GM12878 (cell line): ENCODE data around the gene NCKAP5. TPM values are rescaled to one million over a fixed set of nuclear protein-coding genes. Genes with fewer than 3 reads are reported as not detected.

Experiments
- ATAC-seq: fragments of 200-7000 bp; cut with Tn5 transposase; 3 replicates; pipeline ENCODE4 v1.9.1; 2020; ENCODE audit warnings: mild to moderate bottlenecking, moderate library complexity
- BruUV-seq: library from RNA; stranded (reverse); fragments of 400-500 nt; replicated peaks from 2 replicates; lab custom pipeline; 2021; lab: Mats Ljungman, UMichigan
- CTCF ChIA-PET: fragments of 300-600 bp; sonication (Branson Sonifier 250); formaldehyde crosslinking; extraction: SDS; loops from one replicate; lab custom pipeline; 2021; ENCODE audit warnings: inconsistent platforms; lab: Yijun Ruan, JAX
- POLR2A ChIA-PET: fragments of 350-600 bp; formaldehyde crosslinking; extraction: SDS; loops from one replicate; lab custom pipeline; 2021; ENCODE audit warnings: inconsistent platforms; lab: Charles Lee
- RAD21 ChIA-PET: fragments of 300-600 bp; sonication (Branson Sonifier 250); formaldehyde crosslinking; loops from one replicate; lab custom pipeline; 2023; ENCODE audit warnings: antibody characterized with exemption; ENCODE audit not compliant: unreplicated experiment; lab: Charles Lee
- SMC1A ChIA-PET: fragments of 300-600 bp; sonication (Branson Sonifier 250); formaldehyde crosslinking; loops from one replicate; lab custom pipeline; 2023; ENCODE audit not compliant: unreplicated experiment, uncharacterized antibody; lab: Charles Lee
- DNase-seq: peaks from one replicate; pipeline ENCODE4 v3.0.0-alpha.2; 2011; ENCODE audit warnings: low read depth, low spot score
- FAIRE-seq: peaks from 3 replicates; lab custom pipeline; 2011; peaks lifted over from hg19 to GRCh38; lab: Jason Lieb, UNC
- H2AFZ ChIP-seq: 2 replicates; pipeline ENCODE4 v1.6.0; 2011; ENCODE audit warnings: low read depth, low read length, control low read depth; ENCODE audit not compliant: control insufficient read depth
- H3K27ac ChIP-seq: 2 replicates; pipeline ENCODE4 v1.5.1; 2011; ENCODE audit warnings: control low read depth; ENCODE audit not compliant: control insufficient read depth, insufficient read depth
- H3K27me3 ChIP-seq, 2 experiments: replicated peaks in 1 of 2; 2 replicates each; pipeline versions ENCODE4 v1.6.0 to v1.6.1; 2011; ENCODE audit warnings: low read length in 1 of 2; ENCODE audit not compliant: control insufficient read depth in 2 of 2, insufficient read depth in 2 of 2
- H3K36me3 ChIP-seq, 2 experiments: 2 replicates each; pipeline ENCODE4 v1.5.1; 2011; ENCODE audit warnings: low read length in 1 of 2; ENCODE audit not compliant: control insufficient read depth in 2 of 2, insufficient read depth in 2 of 2
- H3K4me1 ChIP-seq: 2 replicates; pipeline ENCODE4 v1.6.1; 2011; ENCODE audit warnings: mild to moderate bottlenecking, low read length, moderate library complexity, mixed read lengths; ENCODE audit not compliant: control insufficient read depth, insufficient read depth
- H3K4me2 ChIP-seq: 2 replicates; pipeline ENCODE4 v1.6.0; 2011; ENCODE audit warnings: control low read depth; ENCODE audit not compliant: control insufficient read depth, insufficient read depth
- H3K4me3 ChIP-seq: fragments of 200-600 bp; sonication (generic); 2 replicates; pipeline ENCODE4 v1.5.1; 2016
- H3K79me2 ChIP-seq: 2 replicates; pipeline ENCODE4 v1.6.0; 2011; ENCODE audit warnings: low read length; ENCODE audit not compliant: control insufficient read depth, insufficient read depth
- H3K9ac ChIP-seq: 2 replicates; pipeline ENCODE4 v1.8.0; 2011; ENCODE audit warnings: low read length, control low read depth, mixed read lengths; ENCODE audit not compliant: control insufficient read depth, insufficient read depth
- H3K9me3 ChIP-seq: replicated peaks from 3 replicates; pipeline ENCODE4 v1.5.1; 2011; ENCODE audit warnings: mild to moderate bottlenecking, low read length; ENCODE audit not compliant: control insufficient read depth, insufficient read depth
- H4K20me1 ChIP-seq: 2 replicates; pipeline ENCODE4 v1.6.0; 2011; ENCODE audit not compliant: control insufficient read depth, insufficient read depth
- BRCA1 ChIP-seq: IDR thresholded peaks from 2 replicates; pipeline ENCODE4 v1.6.1; 2011; ENCODE audit warnings: low read depth, low read length, improper control_type of control experiment
- CHD2 ChIP-seq: IDR thresholded peaks from 2 replicates; pipeline ENCODE4 v1.6.1; 2011; ENCODE audit warnings: low read depth, low read length, improper control_type of control experiment, borderline replicate concordance
- ESRRA ChIP-seq: IDR thresholded peaks from 2 replicates; pipeline ENCODE4 v1.6.1; 2012; ENCODE audit warnings: mild to moderate bottlenecking, low read length, improper control_type of control experiment
- ETV6 ChIP-seq, 2 experiments: fragments of 450-650 bp in 1 of 2; IDR thresholded peaks in 1 of 2; conservative IDR thresholded peaks in 1 of 2; 2 replicates each; pipeline ENCODE4 v1.6.1; 2014; ENCODE audit warnings: antibody characterized with exemption in 1 of 2, borderline replicate concordance in 1 of 2, low read depth in 1 of 2, mild to moderate bottlenecking in 1 of 2, moderate library complexity in 1 of 2
- IKZF1 ChIP-seq: fragments of 450-650 bp; conservative IDR thresholded peaks from 2 replicates; pipeline ENCODE4 v1.6.1; 2017; ENCODE audit warnings: antibody characterized with exemption, mild to moderate bottlenecking
- MEF2A ChIP-seq: IDR thresholded peaks from 2 replicates; pipeline ENCODE4 v1.6.1; 2011; ENCODE audit warnings: low read depth, mild to moderate bottlenecking, low read length, moderate library complexity; ENCODE audit not compliant: insufficient read depth
- MTA2 ChIP-seq: fragments of 450-650 bp; IDR thresholded peaks from 2 replicates; pipeline ENCODE4 v1.6.1; 2016; ENCODE audit warnings: low read depth, mild to moderate bottlenecking, moderate library complexity
- MTA3 ChIP-seq: IDR thresholded peaks from 2 replicates; pipeline ENCODE4 v1.6.1; 2012; ENCODE audit warnings: low read length, inconsistent platforms, borderline replicate concordance
- NFYB ChIP-seq: IDR thresholded peaks from 2 replicates; pipeline ENCODE4 v1.6.1; 2011; ENCODE audit warnings: low read depth, mild to moderate bottlenecking, low read length, improper control_type of control experiment, moderate library complexity; ENCODE audit not compliant: insufficient read depth
- NR2C1 ChIP-seq: fragments of 450-650 bp; IDR thresholded peaks from 2 replicates; pipeline ENCODE4 v1.6.1; 2017; ENCODE audit warnings: antibody characterized with exemption, mild to moderate bottlenecking, moderate library complexity
- RBBP5 ChIP-seq: fragments of 200-600 bp; sonication (generic); conservative IDR thresholded peaks from 2 replicates; pipeline ENCODE4 v1.6.1; 2016
- SP1 ChIP-seq: IDR thresholded peaks from one replicate; pipeline ENCODE4 v1.6.1; 2011; ENCODE audit warnings: low read depth, low read length
- TCF12 ChIP-seq: IDR thresholded peaks from 2 replicates; pipeline ENCODE4 v1.6.1; 2011; ENCODE audit warnings: low read depth, mild to moderate bottlenecking, low read length
- ZNF274 ChIP-seq: IDR thresholded peaks from one replicate; pipeline ENCODE4 v1.8.0; 2011; ENCODE audit not compliant: insufficient read length, insufficient read depth
- WGBS: methylation state at CpG from one replicate; pipeline ENCODE4 v1.1.6; 2016; ENCODE audit warnings: low lambda C conversion rate; ENCODE audit not compliant: insufficient replicate concordance, insufficient coverage; ENCODE audit errors: missing lambda C conversion rate; 5-methylcytosine and 5-hydroxymethylcytosine counted together
- in situ Hi-C: fragments of 300-500 bp; cut with MboI; formaldehyde crosslinking; loops from 9 replicates; pipeline ENCODE4 v1.14.3; 2018; ENCODE audit warnings: mixed read lengths
- intact Hi-C: fragments of 100-400 bp; cut with micrococcal nuclease; formaldehyde crosslinking; loops from one replicate; pipeline ENCODE4 v1.14.2; 2022; ENCODE audit not compliant: unreplicated experiment
- polyA plus RNA-seq, 11 experiments: library from polyadenylated mRNA; depleted of rRNA in 4 of 11; unstranded in 6 of 11; stranded (reverse) in 5 of 11; fragments of >200 nt; fragmentation: Nextera tagmentation in 4 of 11; fragmentation: Illumina TruSeq in 1 of 11; extraction: Ambion mirVana in 4 of 11; extraction: Trizol in 1 of 11; gene quantifications; 1 replicate in 1 of 11; 2 replicates in 10 of 11; pipeline versions ENCODE4 v1.2.1 to v1.2.3, GENCODE V29; 2011 to 2016; ENCODE audit warnings: inconsistent platforms in 2 of 11, missing spikeins in 2 of 11, low read depth in 1 of 11
- total RNA-seq, 4 experiments: library from RNA; depleted of rRNA in 3 of 4; stranded (reverse); fragments of >200 nt in 3 of 4; fragmentation: Illumina TruSeq in 1 of 4; extraction: Trizol in 1 of 4; gene quantifications; 2 replicates each; pipeline versions ENCODE4 v1.2.1 to v1.2.3, GENCODE V29; 2013 to 2021
- TF ChIP-seq, protein P1 (sequence below): IDR thresholded peaks from 2 replicates; pipeline ENCODE4 v1.6.1; 2011; ENCODE audit warnings: low read depth, mild to moderate bottlenecking, low read length, moderate library complexity, borderline replicate concordance; ENCODE audit errors: extremely low read depth
- TF ChIP-seq, protein P2 (sequence below): fragments of 450-650 bp; IDR thresholded peaks from 2 replicates; pipeline ENCODE4 v1.6.1; 2016; ENCODE audit warnings: mild to moderate bottlenecking
- TF ChIP-seq, protein P3 (sequence below): fragments of 450-650 bp; IDR thresholded peaks from 2 replicates; pipeline ENCODE4 v1.6.1; 2017; ENCODE audit warnings: low read depth, mild to moderate bottlenecking, moderate library complexity
- TF ChIP-seq, protein P4 (sequence below): fragments of 150-350 bp; IDR thresholded peaks from 2 replicates; pipeline ENCODE4 v1.6.1; 2016; ENCODE audit warnings: low read depth, low read length

NCKAP5 gene
- total and polyA plus RNA-seq, 10 of the 15 experiments (the other 5 are each of a cell fraction or from before 2014, with no cell fraction given), result 0.06 to 0.44 (median 0.16) TPM

DNA sequence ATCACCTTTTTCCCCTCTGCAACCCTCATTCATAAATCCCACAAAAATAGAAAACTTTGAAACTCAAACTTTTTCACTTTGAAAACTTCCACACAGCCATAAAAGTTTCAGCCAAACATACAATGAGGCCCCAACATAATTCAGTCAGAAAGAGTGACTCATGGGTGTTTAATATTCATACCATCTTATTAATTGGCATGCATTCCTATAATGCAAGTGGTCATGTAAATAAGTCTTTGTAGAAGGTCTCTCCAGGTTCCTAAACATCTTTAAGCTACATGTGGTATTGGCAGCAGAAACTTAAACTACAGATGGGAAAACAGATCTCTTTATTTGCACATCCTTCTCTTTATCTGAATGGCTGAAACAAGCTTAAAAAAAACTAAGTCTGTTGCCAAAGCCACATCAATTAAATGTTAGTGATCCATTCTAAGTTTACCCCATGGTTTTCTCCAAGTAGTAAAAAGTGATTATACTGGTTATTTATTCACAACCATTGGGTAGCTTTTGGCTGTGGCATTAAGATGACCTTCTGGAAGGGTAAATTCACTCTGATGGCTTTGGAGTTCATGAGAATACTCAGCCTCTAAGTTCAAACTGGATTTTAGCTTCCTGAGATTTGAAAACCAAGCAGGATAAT lies 828.1 kb downstream of the NCKAP5 start (continued):
- TF ChIP-seq MTA2 (no peak), NR2C1 (no peak), ETV6 (conservative IDR thresholded peaks at IDR 0.05 in 1 of 2, IDR thresholded peaks at IDR 0.05 in 1 of 2; ENCODE audit: borderline replicate concordance in 1 of 2, low read depth in 1 of 2) (no peak), CHD2 (no peak)
- TF ChIP-seq, protein P1, sequence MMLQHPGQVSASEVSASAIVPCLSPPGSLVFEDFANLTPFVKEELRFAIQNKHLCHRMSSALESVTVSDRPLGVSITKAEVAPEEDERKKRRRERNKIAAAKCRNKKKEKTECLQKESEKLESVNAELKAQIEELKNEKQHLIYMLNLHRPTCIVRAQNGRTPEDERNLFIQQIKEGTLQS, result no peak
- TF ChIP-seq, protein P2, sequence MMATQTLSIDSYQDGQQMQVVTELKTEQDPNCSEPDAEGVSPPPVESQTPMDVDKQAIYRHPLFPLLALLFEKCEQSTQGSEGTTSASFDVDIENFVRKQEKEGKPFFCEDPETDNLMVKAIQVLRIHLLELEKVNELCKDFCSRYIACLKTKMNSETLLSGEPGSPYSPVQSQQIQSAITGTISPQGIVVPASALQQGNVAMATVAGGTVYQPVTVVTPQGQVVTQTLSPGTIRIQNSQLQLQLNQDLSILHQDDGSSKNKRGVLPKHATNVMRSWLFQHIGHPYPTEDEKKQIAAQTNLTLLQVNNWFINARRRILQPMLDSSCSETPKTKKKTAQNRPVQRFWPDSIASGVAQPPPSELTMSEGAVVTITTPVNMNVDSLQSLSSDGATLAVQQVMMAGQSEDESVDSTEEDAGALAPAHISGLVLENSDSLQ, result no peak

DNA sequence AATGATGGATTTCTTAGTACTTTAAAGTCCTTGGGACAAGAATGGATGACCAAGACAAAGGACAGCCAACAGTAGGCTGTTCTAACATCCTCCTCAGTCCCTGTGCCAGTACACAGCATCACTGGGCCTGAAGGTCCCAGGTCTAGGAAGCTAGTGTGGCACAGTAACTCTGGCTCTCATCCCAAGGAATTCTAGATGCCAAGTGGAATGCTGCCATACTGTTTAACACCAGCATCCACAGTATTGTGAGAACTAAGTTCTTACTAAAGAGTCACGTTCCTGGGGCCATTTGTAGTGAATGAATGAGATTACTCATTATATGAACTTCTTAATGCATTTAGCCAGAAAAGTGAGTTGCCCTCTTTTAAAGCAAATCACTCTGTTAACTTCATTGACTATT lies 830.0 kb downstream of the NCKAP5 start:
- no peaks in the 10 kb centered on the region for H3K4me1 ChIP-seq
- no peak for ATAC-seq
- DNase-seq, result no peak
- ChIA-PET SMC1A (no interaction called here), POLR2A (no interaction called here), RAD21 (no interaction called here), CTCF (no interaction called here)
- no peak overlapping the region for H3K9ac ChIP-seq
- intact Hi-C loops (no loop called here), in situ Hi-C loops (no loop called here)
- H4K20me1 ChIP-seq, result no peaks in the 10 kb centered on the region
- no peak overlapping the region for H2AFZ ChIP-seq
- H3K4me2 ChIP-seq, result no peak overlapping the region
- no peaks in the 10 kb centered on the region for H3K36me3 ChIP-seq
- no peak overlapping the region for H3K27ac ChIP-seq
- H3K9me3 ChIP-seq, result no peaks in the 10 kb centered on the region
- no peak for FAIRE-seq
- no peaks in the 10 kb centered on the region for H3K79me2 ChIP-seq
- no TSS peak for BruUV-seq
- WGBS, result 0% methylated on average over 1 of the region's 1 CpG
- H3K27me3 ChIP-seq, result no peaks in the 10 kb centered on the region
- H3K4me3 ChIP-seq, result no peak overlapping the region
- TF ChIP-seq ESRRA, result no peak
- TF ChIP-seq, protein P3, sequence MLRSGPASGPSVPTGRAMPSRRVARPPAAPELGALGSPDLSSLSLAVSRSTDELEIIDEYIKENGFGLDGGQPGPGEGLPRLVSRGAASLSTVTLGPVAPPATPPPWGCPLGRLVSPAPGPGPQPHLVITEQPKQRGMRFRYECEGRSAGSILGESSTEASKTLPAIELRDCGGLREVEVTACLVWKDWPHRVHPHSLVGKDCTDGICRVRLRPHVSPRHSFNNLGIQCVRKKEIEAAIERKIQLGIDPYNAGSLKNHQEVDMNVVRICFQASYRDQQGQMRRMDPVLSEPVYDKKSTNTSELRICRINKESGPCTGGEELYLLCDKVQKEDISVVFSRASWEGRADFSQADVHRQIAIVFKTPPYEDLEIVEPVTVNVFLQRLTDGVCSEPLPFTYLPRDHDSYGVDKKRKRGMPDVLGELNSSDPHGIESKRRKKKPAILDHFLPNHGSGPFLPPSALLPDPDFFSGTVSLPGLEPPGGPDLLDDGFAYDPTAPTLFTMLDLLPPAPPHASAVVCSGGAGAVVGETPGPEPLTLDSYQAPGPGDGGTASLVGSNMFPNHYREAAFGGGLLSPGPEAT, result no peak
- TF ChIP-seq SP1, result no peak
- no peak for TF ChIP-seq RBBP5
- no peak for TF ChIP-seq TCF12
- TF ChIP-seq BRCA1, result no peak
- TF ChIP-seq, protein P4, sequence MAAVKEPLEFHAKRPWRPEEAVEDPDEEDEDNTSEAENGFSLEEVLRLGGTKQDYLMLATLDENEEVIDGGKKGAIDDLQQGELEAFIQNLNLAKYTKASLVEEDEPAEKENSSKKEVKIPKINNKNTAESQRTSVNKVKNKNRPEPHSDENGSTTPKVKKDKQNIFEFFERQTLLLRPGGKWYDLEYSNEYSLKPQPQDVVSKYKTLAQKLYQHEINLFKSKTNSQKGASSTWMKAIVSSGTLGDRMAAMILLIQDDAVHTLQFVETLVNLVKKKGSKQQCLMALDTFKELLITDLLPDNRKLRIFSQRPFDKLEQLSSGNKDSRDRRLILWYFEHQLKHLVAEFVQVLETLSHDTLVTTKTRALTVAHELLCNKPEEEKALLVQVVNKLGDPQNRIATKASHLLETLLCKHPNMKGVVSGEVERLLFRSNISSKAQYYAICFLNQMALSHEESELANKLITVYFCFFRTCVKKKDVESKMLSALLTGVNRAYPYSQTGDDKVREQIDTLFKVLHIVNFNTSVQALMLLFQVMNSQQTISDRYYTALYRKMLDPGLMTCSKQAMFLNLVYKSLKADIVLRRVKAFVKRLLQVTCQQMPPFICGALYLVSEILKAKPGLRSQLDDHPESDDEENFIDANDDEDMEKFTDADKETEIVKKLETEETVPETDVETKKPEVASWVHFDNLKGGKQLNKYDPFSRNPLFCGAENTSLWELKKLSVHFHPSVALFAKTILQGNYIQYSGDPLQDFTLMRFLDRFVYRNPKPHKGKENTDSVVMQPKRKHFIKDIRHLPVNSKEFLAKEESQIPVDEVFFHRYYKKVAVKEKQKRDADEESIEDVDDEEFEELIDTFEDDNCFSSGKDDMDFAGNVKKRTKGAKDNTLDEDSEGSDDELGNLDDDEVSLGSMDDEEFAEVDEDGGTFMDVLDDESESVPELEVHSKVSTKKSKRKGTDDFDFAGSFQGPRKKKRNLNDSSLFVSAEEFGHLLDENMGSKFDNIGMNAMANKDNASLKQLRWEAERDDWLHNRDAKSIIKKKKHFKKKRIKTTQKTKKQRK, result no peak
- no peak for TF ChIP-seq NFYB
- no peak for TF ChIP-seq ZNF274
- TF ChIP-seq IKZF1, result no peak
- no peak for TF ChIP-seq MEF2A
- TF ChIP-seq MTA3, result no peak
